Erythroblast (primary cell): ENCODE measurements around the gene GNE.
A peak's percentile ranks its signal among the peaks of the same experiment; 100 is the strongest.
"Not testable (repeated sequence)": the region's sequence is repeated elsewhere in the genome, so short reads cannot be mapped to it uniquely, and the experiment has no call there.

Source experiments
- DNase-seq, 2 experiments: peaks; one replicate each; lab custom pipeline; 2025; lab: John Stamatoyannopoulos, UW
- GATA1 ChIP-seq: IDR thresholded peaks from 2 replicates; pipeline ENCODE4 v1.6.1; 2011; ENCODE audit warnings: low read depth, mild to moderate bottlenecking, control low read depth, low read length, moderate library complexity
- POLR2A ChIP-seq: IDR thresholded peaks from 2 replicates; pipeline ENCODE4 v1.6.1; 2011; ENCODE audit warnings: mild to moderate bottlenecking, low read length

The GNE gene

DNA sequence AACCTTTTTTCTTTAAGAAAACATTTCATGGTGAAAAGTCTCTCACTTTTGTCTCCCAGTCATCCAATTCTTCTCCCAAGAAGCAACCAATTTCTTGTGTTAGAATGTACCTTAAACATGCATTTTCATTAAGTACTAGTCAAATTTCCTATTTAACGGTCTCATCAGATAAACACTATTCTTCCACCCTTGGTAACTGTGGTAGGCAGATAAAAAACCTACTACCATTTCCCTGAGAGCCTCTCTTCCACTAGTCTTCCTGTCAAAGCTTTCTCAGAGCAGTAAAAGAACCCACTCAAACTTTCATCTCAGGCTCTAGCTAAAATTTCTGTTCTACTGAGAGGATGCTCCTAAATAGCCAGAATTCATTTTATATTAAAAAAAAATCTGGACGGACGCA is 10.9 kb downstream of the GNE start:
- DNase-seq: peak in 1 of 2 experiments; percentile 12
- no peak for TF ChIP-seq GATA1
- no peak for TF ChIP-seq POLR2A

DNA sequence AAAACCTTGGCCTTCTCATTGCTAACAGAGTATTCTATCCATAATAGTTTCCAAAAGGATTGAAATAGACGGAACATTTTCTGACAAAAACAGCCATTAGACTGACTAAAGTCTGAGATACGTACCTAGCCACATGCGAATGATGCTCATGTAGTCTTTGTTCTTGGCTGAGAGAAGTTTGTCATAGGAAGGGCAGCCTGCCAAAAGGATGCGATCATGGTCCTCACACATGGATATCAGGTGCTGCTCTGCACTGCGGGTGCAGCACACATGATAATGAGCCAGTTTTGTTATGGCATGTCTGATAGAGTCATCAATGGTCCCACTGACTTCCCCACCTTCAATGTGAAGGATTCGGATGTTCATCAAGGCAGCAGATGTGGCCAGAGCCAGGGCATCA is 12.3 kb downstream of the GNE start:
- peak; percentile 18 to 48 for DNase-seq
- TF ChIP-seq POLR2A (no peak), GATA1 (no peak)

DNA sequence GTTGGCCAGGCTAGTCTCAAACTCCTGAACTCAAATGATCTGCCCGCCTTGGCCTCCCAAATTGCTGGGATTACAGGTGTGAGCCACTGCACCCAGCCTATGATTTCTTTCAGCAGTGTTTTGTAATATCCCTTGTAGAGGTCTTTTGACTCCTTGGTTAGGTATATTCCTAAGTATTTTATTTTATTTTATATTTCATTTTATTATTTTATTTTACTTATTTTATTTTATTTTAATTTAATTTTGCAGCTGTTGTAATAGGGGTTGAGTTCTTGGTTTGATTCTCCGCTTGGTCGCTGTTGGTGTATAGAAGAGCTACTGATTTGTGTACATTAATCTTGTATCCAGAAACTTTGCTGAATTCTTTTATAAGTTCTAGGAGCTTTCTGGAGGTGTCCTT is 18.6 kb downstream of the GNE start:
- DNase-seq: not testable (repeated sequence)

DNA sequence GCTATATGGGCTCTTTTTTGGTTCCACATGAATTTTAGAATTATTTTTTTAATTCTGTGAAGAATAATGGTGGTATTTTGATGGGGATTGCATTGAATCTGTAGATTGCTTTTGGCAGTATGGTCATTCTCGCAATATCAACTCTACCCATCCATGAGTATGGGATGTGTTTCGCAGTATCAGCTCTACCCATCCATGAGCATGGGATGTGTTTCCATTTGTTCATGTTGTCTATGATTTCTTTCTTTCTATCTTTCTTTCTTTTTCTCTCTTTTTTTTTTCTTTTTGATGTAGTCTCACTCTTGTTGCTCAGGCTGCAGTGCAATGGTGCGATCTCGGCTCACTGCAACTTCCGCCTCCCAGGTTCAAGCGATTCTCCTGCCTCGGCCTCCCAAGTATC is 19.0 kb downstream of the GNE start:
- DNase-seq: not testable (repeated sequence)

DNA sequence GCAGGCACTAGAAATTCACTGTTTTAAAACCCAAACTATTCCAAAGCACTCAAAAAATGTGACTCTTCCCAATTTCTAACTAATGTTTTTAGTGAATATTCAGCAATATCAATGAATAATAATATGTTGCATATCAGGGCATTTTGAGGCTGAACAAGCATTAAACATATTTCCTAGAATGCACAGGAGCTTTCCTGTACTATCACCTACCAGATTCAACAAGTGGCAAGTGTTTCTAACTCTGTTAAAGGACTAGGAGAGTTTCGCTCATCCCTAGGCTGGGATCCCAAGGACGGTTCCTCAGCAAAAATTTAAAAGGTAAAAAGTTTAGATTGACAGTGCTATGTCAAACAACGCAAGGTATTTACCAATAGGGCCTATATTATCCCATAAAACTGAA is 21.0 kb downstream of the GNE start:
- no peak for DNase-seq
- TF ChIP-seq POLR2A (no peak), GATA1 (no peak)

DNA sequence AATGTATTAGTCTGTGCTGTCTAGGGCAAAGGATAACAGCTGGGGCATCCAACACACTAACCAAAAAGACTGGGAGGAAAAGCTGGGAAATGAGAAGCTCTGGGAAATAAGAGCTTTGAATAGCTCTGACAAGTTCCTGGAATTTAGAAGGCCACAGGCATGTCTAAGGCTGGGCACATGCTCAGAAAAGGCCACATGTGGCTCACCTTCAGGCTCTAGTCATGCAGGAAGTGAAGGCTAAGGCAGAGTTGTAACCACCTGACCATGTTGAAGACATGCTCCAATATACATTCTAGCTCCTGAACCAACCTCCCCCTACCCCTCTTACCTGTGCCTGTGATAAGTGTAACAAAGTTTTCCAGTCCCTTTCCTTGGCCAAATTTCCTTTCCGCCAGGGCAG is 35.8 kb downstream of the GNE start:
- no peak for DNase-seq

DNA sequence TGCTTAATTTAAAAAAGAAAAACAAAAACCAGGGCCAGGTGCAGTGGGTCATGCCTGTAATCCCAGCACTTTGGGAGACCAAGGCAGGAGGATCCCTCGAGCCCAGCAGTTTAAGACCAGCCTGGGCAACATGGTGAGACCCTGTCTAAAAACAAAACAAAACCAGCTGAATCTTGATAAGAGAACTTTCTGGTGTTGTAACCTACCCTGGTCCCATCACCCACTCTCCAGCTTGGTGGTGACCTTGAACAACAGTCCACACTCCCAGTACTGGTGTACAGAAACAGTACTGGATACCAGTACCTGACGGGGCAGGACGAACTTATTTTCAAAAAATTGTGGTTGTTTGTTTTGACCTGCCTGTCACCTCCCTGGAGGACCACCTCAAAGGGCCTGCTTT is 36.6 kb downstream of the GNE start:
- no peak for DNase-seq
- TF ChIP-seq GATA1 (no peak), POLR2A (no peak)

More for the DNA sequence above, 35.8 kb downstream of the GNE start:
- no peak for TF ChIP-seq POLR2A
- TF ChIP-seq GATA1: no peak

GRCh38 chr9:36218411-36218901 is 39.8 kb downstream of the GNE start:
- DNase-seq: no peak
- TF ChIP-seq GATA1 (no peak), POLR2A (no peak)

DNA sequence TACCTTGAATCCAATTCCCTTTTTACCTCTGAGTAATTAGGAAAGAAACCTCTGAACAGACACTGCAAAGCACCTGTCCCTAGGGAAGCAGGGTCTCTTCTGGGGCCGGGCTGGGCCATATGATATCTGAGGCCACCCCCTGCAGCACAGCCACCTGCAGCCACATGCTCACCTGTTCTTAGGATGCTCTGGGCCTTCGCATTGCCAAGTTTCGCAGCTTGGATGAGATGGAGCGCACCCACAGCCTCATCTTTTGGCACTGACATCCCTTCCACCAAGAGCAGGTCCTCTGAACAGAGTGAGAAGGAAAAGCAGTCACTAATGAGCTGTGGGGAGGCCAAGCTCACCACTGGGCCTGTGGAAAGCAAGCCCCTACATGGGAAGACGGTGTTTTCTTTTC is 40.2 kb downstream of the GNE start:
- DNase-seq: no peak
- TF ChIP-seq POLR2A: no peak
- TF ChIP-seq GATA1: no peak

GRCh38 chr9:36217256-36217968 is 40.8 kb downstream of the GNE start:
- DNase-seq: no peak
- no peak for TF ChIP-seq GATA1
- no peak for TF ChIP-seq POLR2A

- DNase-seq: no peak
- no peak for TF ChIP-seq POLR2A
Measured at GRCh38 chr9:36214571-36214970, 43.7 kb downstream of the GNE start.

DNA sequence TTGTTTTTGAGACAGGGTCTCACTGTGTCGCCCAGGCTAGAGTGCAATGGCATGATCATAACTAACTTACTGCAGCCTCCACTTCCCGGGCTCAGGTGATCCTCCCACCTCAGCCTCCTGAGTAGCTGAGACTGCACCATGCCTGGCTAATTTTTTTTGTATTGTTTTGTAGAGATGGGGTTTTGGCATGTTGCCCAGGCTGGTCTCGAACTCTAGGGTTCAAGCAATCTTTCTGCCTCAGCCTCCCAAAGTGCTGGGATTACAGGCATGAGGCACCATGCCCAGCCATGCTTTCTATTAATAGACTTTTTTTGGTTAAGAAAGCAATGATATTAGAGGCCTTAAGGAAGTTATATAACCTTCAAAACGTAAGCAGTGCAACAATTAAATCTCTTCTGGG is 44.3 kb downstream of the GNE start:
- TF ChIP-seq POLR2A (no peak), GATA1 (no peak)

GRCh38 chr9:36213387-36213786 is 44.9 kb downstream of the GNE start:
- TF ChIP-seq POLR2A (no peak), GATA1 (no peak)
- DNase-seq: no peak

More for the DNA sequence above, 44.3 kb downstream of the GNE start:
- no peak for DNase-seq

DNA sequence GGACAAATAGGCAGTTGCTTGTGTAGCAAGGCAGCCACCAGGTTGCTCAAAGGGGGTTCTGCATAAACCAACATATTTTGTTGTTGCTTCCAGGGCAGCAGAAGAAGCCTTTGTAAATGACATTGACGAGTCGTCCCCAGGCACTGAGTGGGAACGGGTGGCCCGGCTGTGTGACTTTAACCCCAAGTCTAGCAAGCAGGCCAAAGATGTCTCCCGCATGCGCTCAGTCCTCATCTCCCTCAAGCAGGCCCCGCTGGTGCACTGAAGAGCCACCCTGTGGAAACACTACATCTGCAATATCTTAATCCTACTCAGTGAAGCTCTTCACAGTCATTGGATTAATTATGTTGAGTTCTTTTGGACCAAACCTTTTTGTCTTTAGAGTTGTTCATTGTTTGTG is 46.7 kb downstream of the GNE start:
- DNase-seq: no peak
- TF ChIP-seq GATA1 (no peak), POLR2A (no peak)

DNA sequence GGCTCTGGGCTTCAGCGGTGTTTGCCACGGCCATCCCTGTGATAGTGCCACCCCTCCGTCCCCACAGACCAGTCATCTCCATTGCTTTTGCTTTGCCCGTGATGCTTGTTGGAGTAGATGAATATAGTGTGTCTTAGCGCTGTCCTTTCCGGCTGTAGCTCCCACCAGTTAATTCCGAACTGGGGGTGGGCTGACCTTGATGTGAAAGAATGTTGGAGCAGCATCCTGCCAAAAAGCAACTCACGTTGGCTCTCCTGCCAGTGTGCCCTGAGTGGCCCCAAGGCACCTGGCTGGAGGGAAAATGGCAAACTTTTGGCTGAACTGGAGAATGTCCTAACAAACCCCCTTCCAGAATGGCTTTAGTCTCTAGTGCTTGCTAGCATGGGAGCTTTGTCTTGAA is 47.5 kb downstream of the GNE start:
- no peak for DNase-seq
- TF ChIP-seq POLR2A (no peak), GATA1 (no peak)
